K562 treated with DMSO at 1 percent for 12 hours (cell line): ENCODE data around the gene LY6G6D. TPM values are rescaled to one million over a fixed set of nuclear protein-coding genes. Genes with fewer than 3 reads are reported as not detected.

ENCODE experiments used
- total RNA-seq: library from RNA; unstranded; fragments of 300-600 nt; gene quantifications from 2 replicates; pipeline ENCODE4 v1.2.3, GENCODE V29; 2022; ENCODE audit not compliant: insufficient read depth

The LY6G6D gene
- total RNA-seq, result not detected in 2 replicates

GRCh38 chr6:31715022-31715958 is at the start of gene LY6G6D:
Gene LY6G6D, plus strand, starts transcription at chr6:31715348. Its CDS starts 8 bp downstream, at chr6:31715356.

GRCh38 chr6:31665501-31666336 is 49.4 kb upstream of the LY6G6D start, which contains the start of gene CSNK2B:
Gene CSNK2B, plus strand, starts transcription at chr6:31666080. Its CDS starts 752 bp downstream, at chr6:31666832.

GRCh38 chr6:31669676-31670075 is 45.5 kb upstream of the LY6G6D start, which contains the start of gene LY6G5B:
Gene LY6G5B, plus strand, starts transcription at chr6:31669976. Its CDS starts 975 bp downstream, at chr6:31670951.

GRCh38 chr6:31680226-31681134 is 34.7 kb upstream of the LY6G6D start, which contains the start of gene LY6G5C:
Gene LY6G5C, minus strand, starts transcription at chr6:31681067. Its CDS starts 694 bp downstream, at chr6:31680373.

GRCh38 chr6:31702819-31703716 is 12.1 kb upstream of the LY6G6D start, which contains the start of gene ABHD16A:
Gene ABHD16A, minus strand, starts transcription at chr6:31703324. Its CDS starts 43 bp downstream, at chr6:31703281.

GRCh38 chr6:31706599-31706998 is 8.5 kb upstream of the LY6G6D start, which contains the start of gene LY6G6F:
Gene LY6G6F, plus strand, starts transcription at chr6:31706866. Its CDS starts 41 bp downstream, at chr6:31706907.

GRCh38 chr6:31721351-31722020 is 6.3 kb downstream of the LY6G6D start, which contains the start of gene LY6G6C:
Gene LY6G6C, minus strand, starts transcription at chr6:31721746. Its CDS starts 67 bp downstream, at chr6:31721679.

GRCh38 chr6:31723245-31723979 is 8.3 kb downstream of the LY6G6D start, which contains the start of gene MPIG6B:
Gene MPIG6B, plus strand, starts transcription at chr6:31723373. Its CDS starts 11 bp downstream, at chr6:31723384.

GRCh38 chr6:31728767-31729514 is 13.8 kb downstream of the LY6G6D start, which contains the start of gene DDAH2:
Gene DDAH2, minus strand, starts transcription at chr6:31729299. Its CDS starts 138 bp downstream, at chr6:31729161.

GRCh38 chr6:31736021-31736767 is 21.0 kb downstream of the LY6G6D start, which contains the start of gene CLIC1:
Gene CLIC1, minus strand, starts transcription at chr6:31736530. Its CDS starts 230 bp downstream, at chr6:31736300.

GRCh38 chr6:31739639-31740396 is 24.7 kb downstream of the LY6G6D start, which contains the start of gene MSH5:
Gene MSH5, plus strand, starts transcription at chr6:31740005. Its CDS starts 462 bp downstream, at chr6:31740467.

GRCh38 chr6:31762356-31762755 is 47.2 kb downstream of the LY6G6D start, which contains the start of gene SAPCD1:
Gene SAPCD1, plus strand, starts transcription at chr6:31762656. Its CDS starts 399 bp downstream, at chr6:31763055.

